ENCODE results near the gene GBA3. TPM values are rescaled to one million over a fixed set of nuclear protein-coding genes. Genes with fewer than 3 reads are reported as not detected.

GBA3 gene
- total RNA-seq, 2 experiments from 2014 or later, result not detected

DNA sequence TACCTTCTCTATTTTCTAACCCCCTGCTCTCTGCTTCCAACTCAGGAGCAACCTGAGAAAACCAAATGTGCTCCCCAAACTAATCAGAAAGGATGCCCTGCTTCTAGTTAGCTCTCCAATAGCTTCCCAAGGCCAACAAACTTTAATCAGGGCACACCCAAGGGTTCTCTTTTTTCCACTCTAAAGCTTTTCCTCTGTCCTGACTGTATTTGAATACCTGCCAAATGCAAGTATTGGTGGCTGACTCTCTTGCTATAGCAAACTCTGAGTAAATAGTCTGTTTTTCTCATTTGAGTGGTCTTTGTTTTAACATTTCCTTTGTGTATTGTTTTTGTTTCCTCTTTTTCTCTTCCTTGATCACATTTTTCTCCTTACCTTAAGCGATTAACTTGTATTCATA, 52.5 kb downstream of the GBA3 start:
- ATAC-seq (no peak), DNase-seq (no peak)
- POLR2A ChIA-PET, result no interaction called here
- intact Hi-C loops (cut with micrococcal nuclease), result no loop called here
- CTCF ChIA-PET, result no interaction called here
- Mint-ChIP-seq H3K4me1 (ENCODE audit: low read depth) (no peaks in the 10 kb centered on the region), H3K36me3 (ENCODE audit: low read depth) (no peaks in the 10 kb centered on the region), H3K27me3 (no peaks in the 10 kb centered on the region), H3K9me3 (peaks cover 2% of the 10 kb centered on the region), H3K27ac (no peak overlapping the region), H3K4me3 (no peak overlapping the region)
- TF ChIP-seq, protein P1, sequence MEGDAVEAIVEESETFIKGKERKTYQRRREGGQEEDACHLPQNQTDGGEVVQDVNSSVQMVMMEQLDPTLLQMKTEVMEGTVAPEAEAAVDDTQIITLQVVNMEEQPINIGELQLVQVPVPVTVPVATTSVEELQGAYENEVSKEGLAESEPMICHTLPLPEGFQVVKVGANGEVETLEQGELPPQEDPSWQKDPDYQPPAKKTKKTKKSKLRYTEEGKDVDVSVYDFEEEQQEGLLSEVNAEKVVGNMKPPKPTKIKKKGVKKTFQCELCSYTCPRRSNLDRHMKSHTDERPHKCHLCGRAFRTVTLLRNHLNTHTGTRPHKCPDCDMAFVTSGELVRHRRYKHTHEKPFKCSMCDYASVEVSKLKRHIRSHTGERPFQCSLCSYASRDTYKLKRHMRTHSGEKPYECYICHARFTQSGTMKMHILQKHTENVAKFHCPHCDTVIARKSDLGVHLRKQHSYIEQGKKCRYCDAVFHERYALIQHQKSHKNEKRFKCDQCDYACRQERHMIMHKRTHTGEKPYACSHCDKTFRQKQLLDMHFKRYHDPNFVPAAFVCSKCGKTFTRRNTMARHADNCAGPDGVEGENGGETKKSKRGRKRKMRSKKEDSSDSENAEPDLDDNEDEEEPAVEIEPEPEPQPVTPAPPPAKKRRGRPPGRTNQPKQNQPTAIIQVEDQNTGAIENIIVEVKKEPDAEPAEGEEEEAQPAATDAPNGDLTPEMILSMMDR (IDR thresholded peaks at IDR 0.05), result no peak

DNA sequence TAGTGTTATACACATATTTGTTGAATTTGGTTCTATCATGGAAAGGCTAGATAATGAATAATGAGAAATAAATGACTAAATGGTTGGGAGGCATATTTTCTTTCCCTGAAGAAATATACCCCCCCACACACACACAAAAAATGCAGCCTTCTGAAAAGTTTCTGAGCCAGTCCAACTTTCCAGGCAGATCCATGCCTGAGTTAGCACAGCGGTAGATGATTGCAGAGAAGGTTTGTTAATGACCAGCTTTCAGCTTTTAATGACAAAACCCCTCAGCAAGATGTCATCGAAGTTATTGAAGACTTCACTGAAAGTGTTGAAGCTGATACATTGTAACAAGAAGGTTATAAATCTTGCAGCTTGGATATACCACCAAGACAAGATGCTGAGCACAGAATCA, 61.4 kb downstream of the GBA3 start:
- POLR2A ChIA-PET, result no interaction called here
- no peak for ATAC-seq
- Mint-ChIP-seq H3K27me3 (peaks cover 2% of the 10 kb centered on the region), H3K9me3 (no peaks in the 10 kb centered on the region), H3K27ac (no peak overlapping the region), H3K36me3 (ENCODE audit: low read depth) (no peaks in the 10 kb centered on the region), H3K4me1 (ENCODE audit: low read depth) (no peaks in the 10 kb centered on the region), H3K4me3 (no peak overlapping the region)
- intact Hi-C loops (cut with micrococcal nuclease), result no loop called here
- DNase-seq, result no peak
- TF ChIP-seq, protein P1 (IDR thresholded peaks at IDR 0.05), result no peak
- CTCF ChIA-PET, result no interaction called here

DNA sequence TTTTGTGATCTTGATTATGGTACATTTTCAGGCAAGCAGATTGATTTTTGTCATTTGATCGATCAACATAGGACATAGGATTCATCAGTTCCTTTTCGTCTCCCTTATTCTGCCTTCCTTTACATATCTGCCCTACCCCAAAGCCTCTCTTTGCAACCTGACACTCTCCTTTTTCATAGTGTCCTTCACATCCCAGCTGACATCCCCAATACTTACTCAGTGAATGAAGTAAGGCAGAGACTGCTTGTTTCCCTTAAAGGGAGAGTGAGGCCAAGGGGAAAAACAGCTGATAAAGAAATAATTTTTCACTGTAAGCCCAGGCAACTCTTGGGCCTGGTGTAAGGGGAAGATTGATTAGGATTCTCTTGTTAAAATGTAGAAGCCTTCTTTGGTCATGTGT, 69.8 kb downstream of the GBA3 start:
- ATAC-seq (no peak), DNase-seq (no peak)
- no peaks in the 10 kb centered on the region for H3K36me3 Mint-ChIP-seq (ENCODE audit: low read depth)
- TF ChIP-seq, protein P1 (IDR thresholded peaks at IDR 0.05), result no peak
- H3K27ac Mint-ChIP-seq, result no peak overlapping the region
- CTCF ChIA-PET, result no interaction called here
- H3K27me3 Mint-ChIP-seq, result peaks cover 5% of the 10 kb centered on the region
- POLR2A ChIA-PET, result no interaction called here
- intact Hi-C loops (cut with micrococcal nuclease), result no loop called here
- H3K4me1 Mint-ChIP-seq (ENCODE audit: low read depth), result peaks cover 3% of the 10 kb centered on the region
- H3K4me3 Mint-ChIP-seq, result no peak overlapping the region
- peaks cover 2% of the 10 kb centered on the region for H3K9me3 Mint-ChIP-seq

DNA sequence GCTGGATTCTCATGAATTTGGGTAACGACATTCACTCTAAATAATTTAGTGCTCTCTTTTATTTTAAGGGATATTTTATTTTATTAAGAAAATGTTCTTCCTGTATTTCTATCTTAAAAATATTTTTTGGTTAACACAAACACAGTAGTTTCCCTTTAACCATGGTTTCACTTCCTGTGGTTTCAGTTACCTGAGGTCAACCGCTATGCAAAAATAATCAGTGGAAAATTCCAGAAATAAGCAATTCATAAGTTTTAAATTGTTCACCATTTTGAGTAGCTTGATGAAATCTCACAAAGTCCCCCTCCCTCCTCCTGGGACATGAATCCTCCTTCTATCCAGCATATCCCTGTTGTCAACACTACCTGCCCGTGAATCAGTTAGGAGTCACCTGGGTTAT, 71.4 kb downstream of the GBA3 start:
- no peak for ATAC-seq
- Mint-ChIP-seq H3K4me3 (no peak overlapping the region), H3K4me1 (ENCODE audit: low read depth) (peaks cover 3% of the 10 kb centered on the region), H3K9me3 (peaks cover 2% of the 10 kb centered on the region), H3K27ac (no peak overlapping the region), H3K36me3 (ENCODE audit: low read depth) (no peaks in the 10 kb centered on the region), H3K27me3 (peaks cover 5% of the 10 kb centered on the region)
- ChIA-PET POLR2A (no interaction called here), CTCF (no interaction called here)
- no peak for DNase-seq
- intact Hi-C loops (cut with micrococcal nuclease), result no loop called here
- TF ChIP-seq, protein P1 (IDR thresholded peaks at IDR 0.05), result no peak

DNA sequence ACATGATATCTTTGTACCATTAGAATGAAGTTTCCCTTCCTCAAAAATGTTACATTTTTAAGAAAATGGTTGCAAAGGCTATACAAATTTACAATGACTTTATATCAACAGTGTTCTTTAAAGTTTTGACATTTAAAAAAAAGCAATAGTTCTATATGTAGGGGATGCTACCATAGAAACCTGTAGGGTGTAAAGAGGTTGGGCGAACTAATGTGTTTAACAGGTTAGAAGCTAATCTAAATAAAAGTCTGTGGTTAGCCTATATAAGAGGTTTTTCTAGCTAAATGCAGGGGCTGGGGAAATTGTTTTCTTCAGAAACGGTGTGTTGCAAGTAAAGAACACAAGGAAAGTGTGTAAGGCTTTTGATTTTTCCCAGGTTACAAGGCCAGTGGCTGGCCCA, 73.3 kb downstream of the GBA3 start:
- Mint-ChIP-seq H3K4me1 (ENCODE audit: low read depth) (peaks cover 3% of the 10 kb centered on the region), H3K4me3 (no peak overlapping the region), H3K27me3 (peaks cover 2% of the 10 kb centered on the region), H3K9me3 (peaks cover 5% of the 10 kb centered on the region), H3K27ac (no peak overlapping the region), H3K36me3 (ENCODE audit: low read depth) (no peaks in the 10 kb centered on the region)
- DNase-seq (no peak), ATAC-seq (no peak)
- ChIA-PET POLR2A (no interaction called here), CTCF (no interaction called here)
- TF ChIP-seq, protein P1 (IDR thresholded peaks at IDR 0.05), result no peak
- intact Hi-C loops (cut with micrococcal nuclease), result no loop called here
